Suprapubic skin (tissue), 4 donors: ENCODE results near the gene LTBP3. TPM values are rescaled to one million over a fixed set of nuclear protein-coding genes. Genes with fewer than 3 reads are reported as not detected.

Experiments used
- DNase-seq, 2 donors: peaks; one replicate each; pipeline ENCODE4 v3.0.0-alpha.2; 2019; ENCODE audit warnings: low spot score in 2 of 2
- H3K27ac ChIP-seq: fragments of 200-600 bp; sonication (generic); one replicate; pipeline ENCODE4 v1.5.1; 2019
- H3K27me3 ChIP-seq: fragments of 200-600 bp; sonication (generic); one replicate; pipeline ENCODE4 v1.5.1; 2019
- H3K36me3 ChIP-seq: fragments of 200-600 bp; sonication (generic); one replicate; pipeline ENCODE4 v1.5.1; 2019
- H3K4me1 ChIP-seq: fragments of 200-600 bp; sonication (generic); one replicate; pipeline ENCODE4 v1.5.1; 2019
- H3K4me3 ChIP-seq: fragments of 200-600 bp; sonication (generic); one replicate; pipeline ENCODE4 v1.5.1; 2019; ENCODE audit warnings: mild to moderate bottlenecking
- H3K9me3 ChIP-seq: fragments of 200-600 bp; sonication (generic); one replicate; pipeline ENCODE4 v1.5.1; 2019
- CTCF ChIP-seq, 2 donors: fragments of 200-600 bp in 1 of 2; fragments of 450-650 bp in 1 of 2; sonication (generic) in 1 of 2; IDR thresholded peaks; one replicate each; pipeline ENCODE4 v1.5.1; 2016 to 2019; ENCODE audit warnings: antibody characterized with exemption in 2 of 2, mild to moderate bottlenecking in 1 of 2, moderate library complexity in 1 of 2
- EP300 ChIP-seq: sonication (generic); formaldehyde crosslinking; IDR thresholded peaks from one replicate; pipeline ENCODE4 v1.6.1; 2017; ENCODE audit warnings: antibody characterized with exemption
- POLR2A ChIP-seq, 2 donors: fragments of 450-650 bp; IDR thresholded peaks; one replicate each; pipeline ENCODE4 v1.6.1; 2017; ENCODE audit warnings: antibody characterized with exemption in 2 of 2, mild to moderate bottlenecking in 2 of 2, moderate library complexity in 2 of 2
- POLR2AphosphoS5 ChIP-seq, 3 donors: sonication (generic); formaldehyde crosslinking; IDR thresholded peaks; one replicate each; pipeline ENCODE4 v1.6.1; 2017; ENCODE audit warnings: antibody characterized with exemption in 3 of 3
- WGBS: methylation state at CpG from one replicate; pipeline ENCODE4 v1.1.5; 2018; 5-methylcytosine and 5-hydroxymethylcytosine counted together
- total RNA-seq, 4 donors: library from RNA; depleted of rRNA; stranded (reverse); fragments of >200 nt; gene quantifications; one replicate each; pipeline ENCODE4 v1.1.0, GENCODE V29; 2016

Gene LTBP3
- total RNA-seq, 4 donors from 2014 or later, result 65.1 to 86.7 (median 71.0) TPM

GRCh38 chr11:65571940-65572339 is 13.8 kb upstream of the LTBP3 start:
- no peaks in the 10 kb centered on the region for H3K9me3 ChIP-seq
- H3K27ac ChIP-seq, result peak overlapping the region; percentile 89
- 6% methylated on average over 11 of the region's 11 CpGs for WGBS
- H3K4me3 ChIP-seq, result peak overlapping the region; percentile 94
- H3K27me3 ChIP-seq, result no peaks in the 10 kb centered on the region
- no peak for DNase-seq
- TF ChIP-seq CTCF (IDR thresholded peaks at IDR 0.05) (no peak), EP300 (no peak), POLR2A (IDR thresholded peaks at IDR 0.05) (no peak), POLR2AphosphoS5 (IDR thresholded peaks at IDR 0.05) (no peak)
- H3K4me1 ChIP-seq, result peaks cover 76% of the 10 kb centered on the region
- peaks cover 3% of the 10 kb centered on the region for H3K36me3 ChIP-seq

GRCh38 chr11:65571420-65571819 is 13.3 kb upstream of the LTBP3 start:
- WGBS, result 82% methylated on average over 8 of the region's 9 CpGs
- Histone ChIP-seq H3K27ac (no peak overlapping the region), H3K4me1 (peaks cover 74% of the 10 kb centered on the region), H3K36me3 (peaks cover 3% of the 10 kb centered on the region), H3K27me3 (no peaks in the 10 kb centered on the region), H3K9me3 (no peaks in the 10 kb centered on the region), H3K4me3 (peak overlapping the region; percentile 94)
- TF ChIP-seq POLR2AphosphoS5 (IDR thresholded peaks at IDR 0.05) (no peak), CTCF (IDR thresholded peaks at IDR 0.05) (no peak), EP300 (no peak), POLR2A (IDR thresholded peaks at IDR 0.05) (no peak)
- DNase-seq, result peak in 1 of 2 donors; percentile 66

- peak within 1 kb of the TSS; percentile 92 for H3K27ac ChIP-seq
- 3% methylated on average over 6 of the region's 89 CpGs for WGBS
- peak in 1 of 2 donors; percentile 29 for TF ChIP-seq CTCF (IDR thresholded peaks at IDR 0.05)
- no peak for TF ChIP-seq EP300
- TF ChIP-seq POLR2A (IDR thresholded peaks at IDR 0.05), result peak in 1 of 2 donors; percentile 59
- peak; percentile 72 to 94 (median 85) for TF ChIP-seq POLR2AphosphoS5 (IDR thresholded peaks at IDR 0.05)
- peaks cover 3% of the 10 kb centered on the region for H3K36me3 ChIP-seq
- peak; percentile 99 for DNase-seq
- peaks cover 73% of the 10 kb centered on the region for H3K4me1 ChIP-seq
- peak within 1 kb of the TSS; percentile 94 for H3K4me3 ChIP-seq
- H3K27me3 ChIP-seq, result no peaks in the 10 kb centered on the region
- H3K9me3 ChIP-seq, result no peaks in the 10 kb centered on the region
Observed at GRCh38 chr11:65569973-65570918, 12.1 kb upstream of the LTBP3 start, which contains the start of gene ZNRD2. Gene ZNRD2, plus strand, starts transcription at chr11:65570477. Its CDS starts 15 bp downstream, at chr11:65570492.

- H3K4me1 ChIP-seq, result peaks cover 65% of the 10 kb centered on the region
- no peak for DNase-seq
- peak overlapping the region; percentile 94 for H3K4me3 ChIP-seq
- H3K27ac ChIP-seq, result peak overlapping the region; percentile 92
- peaks cover 3% of the 10 kb centered on the region for H3K36me3 ChIP-seq
- TF ChIP-seq EP300, result no peak
- TF ChIP-seq CTCF (IDR thresholded peaks at IDR 0.05), result no peak
- TF ChIP-seq POLR2A (IDR thresholded peaks at IDR 0.05), result no peak
- TF ChIP-seq POLR2AphosphoS5 (IDR thresholded peaks at IDR 0.05), result no peak
- no peaks in the 10 kb centered on the region for H3K27me3 ChIP-seq
- WGBS, result 7% methylated on average over 27 of the region's 28 CpGs
- no peaks in the 10 kb centered on the region for H3K9me3 ChIP-seq
Observed at GRCh38 chr11:65569164-65569972, 11.2 kb upstream of the LTBP3 start.
